ENCODE measurements around the gene RNF32. TPM values are rescaled to one million over a fixed set of nuclear protein-coding genes. Genes with fewer than 3 reads are reported as not detected.

Gene RNF32
- total RNA-seq, 3 donors from 2014 or later = 0.98 to 2.9 (median 1.3) TPM

DNA sequence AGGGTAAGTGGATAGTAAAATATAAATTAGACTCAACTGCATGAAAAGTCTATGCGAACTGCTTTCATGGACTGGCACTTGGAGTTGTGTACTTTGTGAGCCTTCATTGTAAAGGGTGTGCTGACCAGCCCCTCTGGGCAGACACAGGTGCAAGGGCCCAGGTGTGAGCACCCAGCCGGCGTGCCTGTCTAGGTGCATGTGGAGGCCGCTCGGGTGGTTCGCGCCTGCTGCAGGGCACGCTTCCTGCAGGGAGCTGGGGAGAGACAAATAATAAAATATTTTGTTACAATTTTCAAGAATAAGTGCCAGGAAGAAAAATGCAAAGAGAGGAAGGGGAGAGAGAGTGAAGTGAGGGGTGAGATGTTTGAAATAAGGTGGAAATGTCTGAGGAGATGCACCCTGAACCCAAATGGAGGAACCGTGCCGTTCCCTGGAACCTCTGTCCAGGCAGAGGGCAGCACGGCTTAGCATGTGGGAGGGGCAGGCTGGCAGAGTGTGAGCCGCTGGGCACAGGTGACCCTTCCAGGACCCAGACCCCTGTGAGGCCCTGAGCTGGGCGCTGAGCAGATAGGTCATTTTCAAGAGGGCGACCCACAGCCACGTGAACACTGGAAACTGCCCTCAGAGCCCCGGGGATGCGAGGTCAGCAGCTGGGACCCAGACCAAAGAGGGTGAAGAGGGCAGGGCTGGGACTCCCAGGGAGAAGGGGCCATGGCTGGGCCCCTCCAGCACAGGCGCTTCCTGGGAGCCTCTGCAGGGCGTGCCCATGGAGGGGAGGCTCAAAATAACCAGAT lies 28.7 kb downstream of the RNF32 start:
- no peaks in the 10 kb centered on the region for H3K36me3 ChIP-seq
- no peaks in the 10 kb centered on the region for H3K4me1 ChIP-seq
- TF ChIP-seq POLR2A (IDR thresholded peaks at IDR 0.05) (no peak), POLR2AphosphoS5 (IDR thresholded peaks at IDR 0.05) (no peak)
- TF ChIP-seq, protein P1, sequence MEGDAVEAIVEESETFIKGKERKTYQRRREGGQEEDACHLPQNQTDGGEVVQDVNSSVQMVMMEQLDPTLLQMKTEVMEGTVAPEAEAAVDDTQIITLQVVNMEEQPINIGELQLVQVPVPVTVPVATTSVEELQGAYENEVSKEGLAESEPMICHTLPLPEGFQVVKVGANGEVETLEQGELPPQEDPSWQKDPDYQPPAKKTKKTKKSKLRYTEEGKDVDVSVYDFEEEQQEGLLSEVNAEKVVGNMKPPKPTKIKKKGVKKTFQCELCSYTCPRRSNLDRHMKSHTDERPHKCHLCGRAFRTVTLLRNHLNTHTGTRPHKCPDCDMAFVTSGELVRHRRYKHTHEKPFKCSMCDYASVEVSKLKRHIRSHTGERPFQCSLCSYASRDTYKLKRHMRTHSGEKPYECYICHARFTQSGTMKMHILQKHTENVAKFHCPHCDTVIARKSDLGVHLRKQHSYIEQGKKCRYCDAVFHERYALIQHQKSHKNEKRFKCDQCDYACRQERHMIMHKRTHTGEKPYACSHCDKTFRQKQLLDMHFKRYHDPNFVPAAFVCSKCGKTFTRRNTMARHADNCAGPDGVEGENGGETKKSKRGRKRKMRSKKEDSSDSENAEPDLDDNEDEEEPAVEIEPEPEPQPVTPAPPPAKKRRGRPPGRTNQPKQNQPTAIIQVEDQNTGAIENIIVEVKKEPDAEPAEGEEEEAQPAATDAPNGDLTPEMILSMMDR (IDR thresholded peaks at IDR 0.05) = no peak
- intact Hi-C loops (cut with DNase I; ENCODE audit: low total_unique reads) = no loop called here
- no peaks in the 10 kb centered on the region for H3K27me3 ChIP-seq
- H3K9me3 ChIP-seq = no peaks in the 10 kb centered on the region
- no peak for DNase-seq (ENCODE audit: low spot score in 2 of 2)
- no peak overlapping the region for H3K27ac ChIP-seq
- H3K4me3 ChIP-seq = no peak overlapping the region

DNA sequence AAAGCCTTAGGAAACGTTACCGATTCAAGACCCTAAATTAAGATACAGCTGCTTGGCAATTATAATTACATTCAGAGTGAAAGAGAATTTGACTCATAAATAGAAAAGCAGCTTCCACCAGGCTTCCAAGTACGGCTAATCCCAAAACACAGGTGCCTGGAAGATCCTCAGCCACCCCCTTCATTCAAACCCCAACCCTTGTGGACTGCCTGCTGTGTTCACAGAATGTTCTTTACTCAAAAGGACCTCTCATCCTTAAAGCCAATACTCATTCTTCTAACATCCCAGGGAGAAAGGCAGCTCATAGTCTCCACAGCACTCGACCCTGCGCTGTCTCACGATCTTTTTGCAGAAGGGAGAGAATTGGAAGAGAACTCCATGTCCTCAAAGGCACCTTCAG lies 32.9 kb downstream of the RNF32 start:
- Histone ChIP-seq H3K4me1 (no peaks in the 10 kb centered on the region), H3K27me3 (no peaks in the 10 kb centered on the region), H3K4me3 (no peak overlapping the region), H3K36me3 (no peaks in the 10 kb centered on the region), H3K27ac (no peak overlapping the region), H3K9me3 (no peaks in the 10 kb centered on the region)
- no peak for DNase-seq (ENCODE audit: low spot score in 2 of 2)
- intact Hi-C loops (cut with DNase I; ENCODE audit: low total_unique reads) = no loop called here
- TF ChIP-seq, protein P1 (IDR thresholded peaks at IDR 0.05) = no peak
- TF ChIP-seq POLR2A (IDR thresholded peaks at IDR 0.05) = no peak
- no peak for TF ChIP-seq POLR2AphosphoS5 (IDR thresholded peaks at IDR 0.05)

DNA sequence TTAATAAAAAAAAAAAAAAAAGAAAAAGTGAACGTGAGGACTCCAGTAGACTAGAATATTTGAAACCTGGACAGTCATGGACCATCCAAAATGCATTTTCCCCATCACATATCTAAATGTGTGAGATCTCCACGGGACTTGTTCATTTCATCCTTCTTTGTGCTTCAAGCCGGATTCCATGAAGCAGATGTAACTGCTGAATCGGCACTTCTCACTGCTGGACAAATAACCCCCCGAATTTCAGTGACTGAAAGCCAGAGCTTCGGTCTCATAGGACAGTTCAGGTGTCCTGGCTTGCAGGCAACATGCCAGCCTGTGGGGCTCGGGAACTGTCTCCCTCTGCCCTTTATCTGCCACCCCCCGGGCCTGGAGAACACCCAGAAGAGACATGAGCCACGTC lies 33.3 kb downstream of the RNF32 start:
- H3K27me3 ChIP-seq = no peaks in the 10 kb centered on the region
- no peaks in the 10 kb centered on the region for H3K36me3 ChIP-seq
- intact Hi-C loops (cut with DNase I; ENCODE audit: low total_unique reads) = no loop called here
- DNase-seq (ENCODE audit: low spot score in 2 of 2) = no peak
- TF ChIP-seq POLR2AphosphoS5 (IDR thresholded peaks at IDR 0.05) (no peak), POLR2A (IDR thresholded peaks at IDR 0.05) (no peak)
- TF ChIP-seq, protein P1 (IDR thresholded peaks at IDR 0.05) = no peak
- H3K4me3 ChIP-seq = no peak overlapping the region
- H3K27ac ChIP-seq = no peak overlapping the region
- no peaks in the 10 kb centered on the region for H3K4me1 ChIP-seq
- no peaks in the 10 kb centered on the region for H3K9me3 ChIP-seq

DNA sequence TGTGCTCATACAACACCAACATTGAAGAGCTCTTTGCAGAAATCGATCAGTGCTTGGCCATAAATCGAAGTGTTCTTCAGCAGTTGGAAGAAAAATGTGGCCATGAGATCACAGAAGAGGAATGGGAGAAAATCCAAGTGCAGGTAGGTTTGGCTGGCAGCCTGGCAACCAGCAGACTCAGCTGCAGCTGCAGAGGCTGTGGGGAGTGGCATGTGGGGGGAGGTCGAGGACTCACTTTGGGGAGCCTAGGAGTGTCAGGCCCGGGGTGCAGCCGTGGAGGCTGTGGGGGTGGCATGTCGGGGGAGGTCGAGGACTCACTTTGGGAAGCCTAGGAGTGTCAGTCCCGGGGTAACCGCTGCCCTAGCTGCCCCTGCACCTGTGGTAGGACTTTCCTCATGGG lies 35.1 kb downstream of the RNF32 start:
- intact Hi-C loops (cut with DNase I; ENCODE audit: low total_unique reads) = no loop called here

DNA sequence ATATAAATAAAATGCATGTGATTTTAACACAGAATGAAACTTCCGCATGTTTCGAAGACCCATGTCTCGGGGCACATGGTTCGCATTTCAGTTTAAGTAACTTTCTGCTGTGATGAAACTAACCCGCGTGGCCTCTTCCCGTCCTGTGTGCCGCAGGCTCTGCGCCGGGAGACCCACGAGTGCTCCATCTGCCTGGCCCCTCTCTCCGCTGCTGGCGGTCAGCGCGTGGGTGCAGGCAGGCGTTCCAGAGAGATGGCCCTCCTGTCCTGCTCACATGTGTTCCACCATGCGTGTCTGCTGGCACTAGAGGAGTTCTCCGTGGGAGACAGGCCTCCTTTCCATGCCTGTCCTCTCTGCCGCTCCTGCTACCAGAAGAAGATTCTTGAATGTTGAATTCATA lies 35.7 kb downstream of the RNF32 start:
- Histone ChIP-seq H3K27ac (no peak overlapping the region), H3K4me3 (no peak overlapping the region), H3K4me1 (no peaks in the 10 kb centered on the region), H3K27me3 (no peaks in the 10 kb centered on the region), H3K36me3 (no peaks in the 10 kb centered on the region), H3K9me3 (no peaks in the 10 kb centered on the region)
- TF ChIP-seq, protein P1 (IDR thresholded peaks at IDR 0.05) = no peak
- TF ChIP-seq POLR2AphosphoS5 (IDR thresholded peaks at IDR 0.05) (no peak), POLR2A (IDR thresholded peaks at IDR 0.05) (no peak)
- intact Hi-C loops (cut with DNase I; ENCODE audit: low total_unique reads) = no loop called here
- DNase-seq (ENCODE audit: low spot score in 2 of 2) = no peak

More for the DNA sequence above, 35.1 kb downstream of the RNF32 start:
- H3K27me3 ChIP-seq = no peaks in the 10 kb centered on the region
- H3K4me1 ChIP-seq = no peaks in the 10 kb centered on the region
- TF ChIP-seq, protein P1 (IDR thresholded peaks at IDR 0.05) = no peak
- no peak for TF ChIP-seq POLR2AphosphoS5 (IDR thresholded peaks at IDR 0.05)
- TF ChIP-seq POLR2A (IDR thresholded peaks at IDR 0.05) = no peak
- DNase-seq (ENCODE audit: low spot score in 2 of 2) = no peak
- no peaks in the 10 kb centered on the region for H3K9me3 ChIP-seq
- H3K27ac ChIP-seq = no peak overlapping the region
- no peak overlapping the region for H3K4me3 ChIP-seq
- H3K36me3 ChIP-seq = no peaks in the 10 kb centered on the region
